ENCODE measurements around the gene MARF1. TPM values are rescaled to one million over a fixed set of nuclear protein-coding genes. Genes with fewer than 3 reads are reported as not detected.
A peak's percentile ranks its signal among the peaks of the same experiment; 100 is the strongest.

The MARF1 gene
- total RNA-seq, 4 donors from 2014 or later, result 21.0 to 91.9 (median 42.2) TPM

DNA sequence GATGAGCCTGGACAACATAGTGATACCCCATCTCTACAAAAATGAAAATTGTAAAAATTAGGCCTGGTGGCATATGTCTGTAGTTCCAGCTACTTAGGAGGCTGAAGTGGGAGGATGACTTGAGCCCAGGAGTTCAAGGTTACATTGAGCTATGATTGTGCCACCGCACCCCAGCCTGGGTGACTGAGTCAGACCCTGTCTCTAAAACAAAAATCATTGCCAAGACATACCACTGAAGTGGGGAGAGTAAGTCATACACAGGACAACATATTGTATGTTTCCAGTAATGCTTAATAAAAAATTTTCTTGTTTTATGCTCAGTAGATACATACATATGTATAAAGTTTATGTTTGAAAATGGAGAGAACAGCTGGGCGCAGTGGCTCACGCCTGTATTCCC, 46.3 kb upstream of the MARF1 start:
- no peaks in the 10 kb centered on the region for H3K4me1 ChIP-seq
- no peak for DNase-seq
- no peaks in the 10 kb centered on the region for H3K27me3 ChIP-seq
- no peak for TF ChIP-seq POLR2A (IDR thresholded peaks at IDR 0.05)
- TF ChIP-seq, protein P1, sequence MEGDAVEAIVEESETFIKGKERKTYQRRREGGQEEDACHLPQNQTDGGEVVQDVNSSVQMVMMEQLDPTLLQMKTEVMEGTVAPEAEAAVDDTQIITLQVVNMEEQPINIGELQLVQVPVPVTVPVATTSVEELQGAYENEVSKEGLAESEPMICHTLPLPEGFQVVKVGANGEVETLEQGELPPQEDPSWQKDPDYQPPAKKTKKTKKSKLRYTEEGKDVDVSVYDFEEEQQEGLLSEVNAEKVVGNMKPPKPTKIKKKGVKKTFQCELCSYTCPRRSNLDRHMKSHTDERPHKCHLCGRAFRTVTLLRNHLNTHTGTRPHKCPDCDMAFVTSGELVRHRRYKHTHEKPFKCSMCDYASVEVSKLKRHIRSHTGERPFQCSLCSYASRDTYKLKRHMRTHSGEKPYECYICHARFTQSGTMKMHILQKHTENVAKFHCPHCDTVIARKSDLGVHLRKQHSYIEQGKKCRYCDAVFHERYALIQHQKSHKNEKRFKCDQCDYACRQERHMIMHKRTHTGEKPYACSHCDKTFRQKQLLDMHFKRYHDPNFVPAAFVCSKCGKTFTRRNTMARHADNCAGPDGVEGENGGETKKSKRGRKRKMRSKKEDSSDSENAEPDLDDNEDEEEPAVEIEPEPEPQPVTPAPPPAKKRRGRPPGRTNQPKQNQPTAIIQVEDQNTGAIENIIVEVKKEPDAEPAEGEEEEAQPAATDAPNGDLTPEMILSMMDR (IDR thresholded peaks at IDR 0.05), result no peak
- no peaks in the 10 kb centered on the region for H3K36me3 ChIP-seq
- no peak overlapping the region for H3K4me3 ChIP-seq
- H3K27ac ChIP-seq, result no peak overlapping the region
- intact Hi-C loops (cut with DNase I; ENCODE audit: low total_unique reads), result no loop called here
- no peaks in the 10 kb centered on the region for H3K9me3 ChIP-seq

DNA sequence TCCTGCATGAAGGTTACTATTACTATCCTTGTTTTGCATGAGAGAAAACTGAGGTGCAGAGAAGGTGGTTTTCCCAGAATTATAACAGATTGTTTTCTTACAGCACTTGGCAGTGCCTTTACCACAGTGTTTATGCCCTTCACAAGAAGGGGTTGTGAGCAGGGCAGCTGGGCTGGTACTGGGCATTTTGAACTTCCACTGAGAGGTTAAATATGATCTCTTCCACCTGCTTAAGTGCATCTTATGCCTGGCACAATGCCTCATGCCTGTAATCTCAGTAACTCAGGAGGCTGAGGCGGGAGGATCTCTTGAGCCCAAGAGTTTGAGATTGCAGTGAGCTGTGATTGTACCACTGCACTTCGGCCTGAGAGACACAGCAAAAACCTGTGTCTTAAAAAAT, 43.3 kb upstream of the MARF1 start:
- no peaks in the 10 kb centered on the region for H3K9me3 ChIP-seq
- H3K27ac ChIP-seq, result no peak overlapping the region
- no peak for DNase-seq
- no peak overlapping the region for H3K4me3 ChIP-seq
- H3K27me3 ChIP-seq, result no peaks in the 10 kb centered on the region
- intact Hi-C loops (cut with DNase I; ENCODE audit: low total_unique reads), result no loop called here
- H3K4me1 ChIP-seq, result no peaks in the 10 kb centered on the region
- TF ChIP-seq, protein P1 (IDR thresholded peaks at IDR 0.05), result no peak
- TF ChIP-seq POLR2A (IDR thresholded peaks at IDR 0.05), result no peak
- no peaks in the 10 kb centered on the region for H3K36me3 ChIP-seq

DNA sequence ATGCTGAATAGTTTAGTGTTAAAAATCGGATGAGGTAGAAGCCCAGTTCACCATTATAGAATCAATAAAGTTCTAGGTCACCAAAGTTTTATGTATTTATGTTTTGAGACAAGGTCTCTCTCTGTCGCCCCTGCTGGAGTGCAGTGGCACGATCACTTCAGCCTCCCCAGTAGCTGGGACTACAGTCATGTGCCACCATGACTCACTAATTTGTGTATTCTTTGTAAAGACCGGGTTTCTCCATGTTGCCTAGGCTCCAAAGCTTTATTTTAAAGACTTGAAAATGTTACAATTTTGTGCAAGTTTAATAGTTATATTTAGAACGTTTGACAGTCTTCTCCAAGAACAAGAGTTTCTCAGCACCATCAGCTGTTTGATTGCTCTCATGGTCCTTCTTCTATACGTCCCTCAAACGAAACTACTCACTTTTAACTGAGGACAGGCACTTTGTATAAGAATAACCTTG, 39.2 kb upstream of the MARF1 start:
- no peak for DNase-seq
- no peak overlapping the region for H3K4me3 ChIP-seq
- H3K27me3 ChIP-seq, result no peaks in the 10 kb centered on the region
- H3K9me3 ChIP-seq, result no peaks in the 10 kb centered on the region
- TF ChIP-seq, protein P1 (IDR thresholded peaks at IDR 0.05), result no peak
- no peak for TF ChIP-seq POLR2A (IDR thresholded peaks at IDR 0.05)
- intact Hi-C loops (cut with DNase I; ENCODE audit: low total_unique reads), result no loop called here
- no peaks in the 10 kb centered on the region for H3K36me3 ChIP-seq
- no peaks in the 10 kb centered on the region for H3K4me1 ChIP-seq
- H3K27ac ChIP-seq, result peak overlapping the region in 1 of 2 donors; percentile 13

DNA sequence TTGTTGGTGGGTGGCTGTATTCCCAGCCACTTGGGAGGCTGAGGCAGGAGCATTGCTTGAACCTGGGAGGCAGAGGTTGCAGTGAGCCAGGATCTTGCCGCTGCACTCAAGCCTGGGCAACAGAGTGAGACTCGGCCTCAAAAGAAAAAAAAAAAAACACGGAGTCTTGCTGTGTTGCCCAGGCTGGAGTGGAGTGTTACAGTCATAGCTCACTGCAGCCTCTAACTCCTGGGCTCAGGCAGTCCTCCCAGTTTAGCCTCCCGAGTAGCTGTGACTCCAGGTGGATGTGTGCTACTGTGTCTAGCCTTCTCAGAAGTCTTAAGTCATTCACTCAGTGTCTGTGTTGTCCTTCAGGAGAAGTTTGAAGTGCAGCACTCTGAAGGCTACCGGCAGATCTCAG, 34.5 kb upstream of the MARF1 start:
- no peak for TF ChIP-seq POLR2A (IDR thresholded peaks at IDR 0.05)
- TF ChIP-seq, protein P1 (IDR thresholded peaks at IDR 0.05), result no peak
- DNase-seq, result no peak
- intact Hi-C loops (cut with DNase I; ENCODE audit: low total_unique reads), result no loop called here
- Histone ChIP-seq H3K27me3 (no peaks in the 10 kb centered on the region), H3K9me3 (no peaks in the 10 kb centered on the region), H3K4me3 (no peak overlapping the region), H3K27ac (no peak overlapping the region), H3K4me1 (peaks cover 0 to 7% of the 10 kb centered on the region in 2 donors), H3K36me3 (no peaks in the 10 kb centered on the region)

DNA sequence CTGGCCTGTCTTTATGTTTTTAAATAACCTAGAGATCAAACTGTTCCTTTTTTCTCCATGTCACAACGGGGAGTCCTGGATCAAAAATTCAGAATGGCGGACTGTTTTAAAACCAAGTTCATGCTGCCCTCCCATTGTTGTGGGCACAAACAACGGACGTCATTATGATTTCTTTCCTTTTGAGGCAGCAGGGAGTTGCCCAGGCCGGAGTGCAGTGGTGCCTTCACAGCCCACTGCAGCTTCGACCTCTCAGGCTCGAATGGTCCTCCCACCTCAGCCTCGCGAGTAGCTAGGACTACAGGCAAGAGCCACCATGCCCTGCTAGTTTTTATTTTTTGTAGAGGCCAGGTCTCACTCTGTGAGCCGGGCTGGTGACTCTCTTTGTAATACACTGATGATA, 33.6 kb upstream of the MARF1 start:
- H3K4me3 ChIP-seq, result no peak overlapping the region
- H3K27ac ChIP-seq, result no peak overlapping the region
- DNase-seq, result no peak
- TF ChIP-seq, protein P1 (IDR thresholded peaks at IDR 0.05), result no peak
- TF ChIP-seq POLR2A (IDR thresholded peaks at IDR 0.05), result no peak
- H3K27me3 ChIP-seq, result no peaks in the 10 kb centered on the region
- H3K4me1 ChIP-seq, result peaks cover 0 to 13% of the 10 kb centered on the region in 2 donors
- no peaks in the 10 kb centered on the region for H3K36me3 ChIP-seq
- no peaks in the 10 kb centered on the region for H3K9me3 ChIP-seq
- intact Hi-C loops (cut with DNase I; ENCODE audit: low total_unique reads), result no loop called here

Data from uterus (tissue), 4 donors.